GM10266 (cell line): ENCODE measurements around the gene ERCC5.

ENCODE experiments used
- DNase-seq: peaks from one replicate; pipeline ENCODE4 v3.0.0; 2012; ENCODE audit errors: extremely low spot score
- TF ChIP-seq, protein P1 (sequence below): IDR thresholded peaks from 2 replicates; pipeline ENCODE4 v1.5.1; 2012; ENCODE audit warnings: mild to moderate bottlenecking, low read depth; ENCODE audit not compliant: control insufficient read depth, insufficient read depth; ENCODE audit errors: missing control alignments

Gene ERCC5

DNA sequence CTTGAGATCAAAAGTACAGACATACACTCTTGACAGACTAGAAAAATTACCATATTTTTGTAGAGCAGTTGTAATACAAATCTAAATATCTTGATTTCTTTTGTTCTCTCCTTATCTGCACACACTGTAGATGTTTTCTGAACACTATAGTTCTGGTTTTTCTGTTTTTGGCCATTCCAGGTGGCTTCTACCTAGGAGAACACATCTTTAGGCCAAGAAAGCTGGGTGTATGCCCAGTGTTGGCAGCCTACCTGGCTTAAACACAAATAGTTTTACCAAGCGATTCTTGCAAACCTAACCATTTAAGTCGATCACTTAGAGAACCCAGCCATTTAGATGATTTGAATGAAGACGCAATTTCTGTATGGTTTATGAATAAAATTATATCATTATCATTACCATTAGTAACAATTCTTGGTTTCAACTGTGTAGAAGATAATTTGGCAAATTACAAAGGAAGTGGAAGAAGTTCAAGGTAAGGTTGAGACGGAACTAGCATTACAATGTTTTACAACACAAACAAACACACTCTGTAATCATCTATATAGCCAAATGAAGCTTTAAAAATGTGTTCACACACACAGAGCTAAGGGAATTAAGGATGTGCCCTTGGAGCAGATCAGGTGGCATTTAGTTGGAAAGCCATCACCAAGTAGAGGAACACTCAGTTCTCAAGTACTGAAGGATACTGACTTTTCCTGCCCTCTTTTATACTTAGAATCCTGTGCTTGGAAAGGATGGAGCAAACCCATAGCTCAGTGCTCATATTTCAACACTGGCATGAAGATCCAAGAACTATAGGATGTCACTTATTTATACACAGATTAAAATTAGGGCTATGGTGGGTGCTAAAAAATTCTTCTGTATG, 36.2 kb downstream of the ERCC5 start:
- TF ChIP-seq, protein P1, sequence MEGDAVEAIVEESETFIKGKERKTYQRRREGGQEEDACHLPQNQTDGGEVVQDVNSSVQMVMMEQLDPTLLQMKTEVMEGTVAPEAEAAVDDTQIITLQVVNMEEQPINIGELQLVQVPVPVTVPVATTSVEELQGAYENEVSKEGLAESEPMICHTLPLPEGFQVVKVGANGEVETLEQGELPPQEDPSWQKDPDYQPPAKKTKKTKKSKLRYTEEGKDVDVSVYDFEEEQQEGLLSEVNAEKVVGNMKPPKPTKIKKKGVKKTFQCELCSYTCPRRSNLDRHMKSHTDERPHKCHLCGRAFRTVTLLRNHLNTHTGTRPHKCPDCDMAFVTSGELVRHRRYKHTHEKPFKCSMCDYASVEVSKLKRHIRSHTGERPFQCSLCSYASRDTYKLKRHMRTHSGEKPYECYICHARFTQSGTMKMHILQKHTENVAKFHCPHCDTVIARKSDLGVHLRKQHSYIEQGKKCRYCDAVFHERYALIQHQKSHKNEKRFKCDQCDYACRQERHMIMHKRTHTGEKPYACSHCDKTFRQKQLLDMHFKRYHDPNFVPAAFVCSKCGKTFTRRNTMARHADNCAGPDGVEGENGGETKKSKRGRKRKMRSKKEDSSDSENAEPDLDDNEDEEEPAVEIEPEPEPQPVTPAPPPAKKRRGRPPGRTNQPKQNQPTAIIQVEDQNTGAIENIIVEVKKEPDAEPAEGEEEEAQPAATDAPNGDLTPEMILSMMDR: no peak

DNA sequence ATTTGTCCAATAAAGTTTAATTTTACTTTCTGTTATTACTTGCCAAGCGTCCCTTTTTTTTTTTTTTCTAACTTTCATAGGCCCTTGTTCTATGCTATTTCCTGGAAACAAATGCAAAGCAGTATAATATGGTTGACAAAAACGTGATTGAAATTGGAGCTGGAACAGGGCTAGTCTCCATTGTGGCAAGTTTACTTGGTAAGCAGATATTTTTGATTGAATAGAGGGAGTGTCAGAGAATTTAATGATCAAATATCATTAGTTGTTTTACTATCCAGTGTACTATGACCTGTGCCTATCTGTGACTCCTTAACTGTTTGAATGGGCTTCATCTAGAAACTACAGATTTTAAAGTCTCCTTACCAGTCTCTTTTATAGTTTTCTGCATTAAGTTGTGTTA, 46.7 kb downstream of the ERCC5 start:
- TF ChIP-seq, protein P1: no peak
- no peak for DNase-seq

More for the DNA sequence above, 36.2 kb downstream of the ERCC5 start:
- DNase-seq: no peak

DNA sequence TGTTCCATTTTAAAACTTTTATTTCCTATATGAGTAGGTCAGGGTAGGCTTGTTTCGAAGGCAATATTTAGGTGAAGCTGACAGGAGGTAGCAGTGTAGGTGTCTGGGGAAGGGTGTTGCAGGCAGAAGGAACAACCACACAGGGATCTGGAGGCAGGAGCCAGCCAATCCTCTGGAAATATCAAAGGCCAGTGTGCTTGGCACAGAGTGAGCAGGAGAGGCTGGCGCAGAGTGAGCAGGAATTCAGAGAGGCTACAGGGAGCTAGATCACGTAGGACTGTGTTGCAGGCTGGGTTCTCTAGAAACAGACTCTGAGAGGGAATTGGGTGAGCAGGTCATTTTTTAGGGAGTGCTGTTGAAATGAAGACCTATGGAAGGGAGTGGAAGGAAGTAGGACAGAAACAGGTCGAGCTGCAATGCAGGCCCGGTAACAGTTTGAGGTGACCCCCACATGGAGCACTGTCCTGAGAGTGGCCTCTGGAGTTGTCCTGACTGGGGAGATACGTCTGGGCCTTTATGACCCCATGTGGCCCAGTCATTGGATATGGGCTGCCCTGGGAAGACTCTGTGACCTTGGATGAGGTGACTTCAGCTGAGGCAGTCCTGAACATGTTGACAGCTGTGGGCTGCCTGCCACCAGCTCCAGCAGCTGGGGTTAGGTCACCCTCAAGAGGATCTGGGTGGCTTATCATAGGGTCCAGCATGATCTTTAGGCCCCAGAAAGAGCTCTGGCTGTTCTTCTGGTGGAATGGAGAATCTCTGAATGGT, 51.7 kb downstream of the ERCC5 start:
- no peak for DNase-seq
- TF ChIP-seq, protein P1: no peak

DNA sequence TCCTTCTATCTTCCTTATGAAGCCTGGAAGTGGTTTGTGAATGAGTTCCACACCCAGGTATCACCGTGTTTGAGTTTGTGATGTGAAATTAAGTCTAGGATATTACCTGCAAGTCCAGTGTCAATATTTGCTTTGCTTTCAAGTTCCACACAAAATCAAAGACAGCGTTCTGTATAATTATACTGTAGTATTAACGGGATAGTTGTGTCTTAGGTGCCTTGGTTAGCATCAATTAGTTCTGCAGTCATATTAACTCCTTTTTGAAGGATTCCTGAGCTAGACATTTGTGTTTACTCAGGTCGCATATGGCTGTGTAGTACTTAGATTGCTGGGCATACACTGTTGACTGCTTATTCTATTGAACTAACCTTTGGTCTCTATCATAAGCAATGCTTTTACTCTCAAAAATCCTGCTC, 54.4 kb downstream of the ERCC5 start:
- TF ChIP-seq, protein P1: no peak
- DNase-seq: no peak

DNA sequence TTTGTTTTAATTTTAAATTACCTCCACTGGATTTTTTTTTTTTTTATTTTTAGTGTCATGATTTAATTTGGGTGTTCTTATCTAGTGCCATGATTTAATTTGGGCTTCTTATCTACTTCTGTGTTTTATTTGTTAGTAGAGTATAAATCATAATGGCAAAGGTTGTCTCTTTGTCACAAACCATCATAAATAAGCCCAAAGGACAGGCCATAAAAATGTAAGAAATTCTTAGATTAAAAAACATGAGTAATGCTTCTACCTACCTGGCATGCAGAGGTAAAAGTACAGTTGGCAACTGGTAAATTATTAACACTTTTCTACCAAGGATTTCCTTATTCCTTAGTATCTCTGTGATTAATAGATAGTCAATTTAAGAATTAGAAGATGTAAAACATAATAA, 55.2 kb downstream of the ERCC5 start:
- DNase-seq: no peak
- TF ChIP-seq, protein P1: no peak

DNA sequence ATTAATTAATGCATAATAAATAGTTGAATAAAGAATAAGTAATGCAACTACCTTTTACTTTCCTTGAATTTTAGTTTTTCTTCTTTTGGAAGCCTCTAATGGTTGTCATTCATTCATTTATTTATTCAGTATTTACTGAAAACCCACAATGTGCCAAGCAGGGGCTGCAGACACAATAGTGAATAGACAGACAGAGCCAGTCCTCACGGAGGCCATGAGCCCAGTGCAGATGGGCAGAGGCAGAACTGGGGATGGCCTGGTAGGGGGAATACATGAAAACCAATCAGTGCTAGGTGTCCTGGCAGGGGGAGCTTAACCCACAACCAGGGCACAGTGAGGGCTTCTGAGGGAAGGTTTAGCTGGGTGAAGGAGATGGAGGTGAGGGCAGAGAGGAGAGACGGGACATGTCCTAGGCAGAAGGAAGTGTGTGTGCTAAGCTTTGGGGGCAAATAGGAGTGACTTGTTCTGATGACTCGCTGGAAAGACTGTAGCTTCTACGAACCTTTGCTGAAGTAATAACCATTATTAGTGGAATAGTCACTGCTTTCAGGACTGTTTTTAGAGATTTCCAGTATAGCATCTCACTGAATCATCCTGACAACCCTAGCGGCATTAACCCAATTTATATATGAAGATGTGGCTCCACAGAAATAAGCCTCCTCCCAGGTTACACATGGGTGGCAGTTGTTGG, 55.9 kb downstream of the ERCC5 start:
- DNase-seq: no peak
- TF ChIP-seq, protein P1: no peak
